ENCODE data around the gene GPD1L. TPM values are rescaled to one million over a fixed set of nuclear protein-coding genes. Genes with fewer than 3 reads are reported as not detected.

GPD1L gene
- total and polyA plus RNA-seq, 2 donors (not counting 1 experiment from before 2014, with no cell fraction given): 4.7 to 9.3 TPM

DNA sequence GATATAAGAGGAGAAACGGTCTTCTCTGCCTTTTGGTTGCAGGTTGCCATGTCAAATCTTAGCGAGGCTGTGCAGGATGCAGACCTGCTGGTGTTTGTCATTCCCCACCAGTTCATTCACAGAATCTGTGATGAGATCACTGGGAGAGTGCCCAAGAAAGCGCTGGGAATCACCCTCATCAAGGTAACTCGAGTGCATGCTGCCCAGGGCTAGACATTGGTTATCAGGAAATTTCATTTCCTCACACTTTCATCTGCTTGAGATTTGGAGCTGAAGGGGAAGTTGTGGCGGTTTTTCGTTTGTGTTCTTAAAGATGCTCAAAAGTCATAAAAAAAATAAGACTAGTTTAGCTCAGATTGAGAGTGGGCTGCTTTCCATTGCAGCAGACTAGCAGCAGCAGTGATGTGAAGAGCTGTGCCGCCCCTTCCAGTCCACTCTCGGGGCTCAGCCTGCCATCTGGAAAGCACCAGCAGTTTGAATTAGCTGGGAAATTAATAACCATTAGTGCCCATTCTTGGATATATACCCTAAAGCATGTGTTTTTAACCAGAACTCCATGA, 32.2 kb downstream of the GPD1L start:
- Histone ChIP-seq H3K36me3 (replicated peaks in 1 of 2; ENCODE audit: control extremely low read depth in 1 of 2, control insufficient read depth in 1 of 2, extremely low read depth in 1 of 2, insufficient read depth in 2 of 2, low read length in 1 of 2) (no peaks in the 10 kb centered on the region), H3K4me1 (ENCODE audit: control insufficient read depth in 2 of 2, insufficient read depth in 2 of 2, low read length in 2 of 2) (peaks cover 12 to 13% of the 10 kb centered on the region in 2 donors), H2AFZ (ENCODE audit: insufficient read depth, low read depth, low read length, poor library complexity, severe bottlenecking) (peak overlapping the region; percentile 46), H4K20me1 (ENCODE audit: control insufficient read depth, insufficient read depth, low read length, poor library complexity, severe bottlenecking) (no peaks in the 10 kb centered on the region), H3K4me2 (replicated peaks; ENCODE audit: low read depth, low read length, poor library complexity, severe bottlenecking) (peak overlapping the region; percentile 48), H3K9me3 (ENCODE audit: control extremely low read depth in 1 of 3, control insufficient read depth in 2 of 3, insufficient read depth in 1 of 3, low read length in 2 of 3) (no peaks in the 10 kb centered on the region), H3K27ac (ENCODE audit: low read length in 2 of 2) (no peak overlapping the region), H3K9ac (ENCODE audit: low read length) (peak overlapping the region; percentile 11), H3K4me3 (ENCODE audit: control extremely low read depth in 1 of 5, extremely low read depth in 1 of 5, insufficient read depth in 1 of 5, low read depth in 2 of 5, low read length in 4 of 5) (no peak overlapping the region), H3K27me3 (replicated peaks in 1 of 4; ENCODE audit: control extremely low read depth in 1 of 4, control insufficient read depth in 3 of 4, insufficient read depth in 4 of 4, low read length in 3 of 4) (no peaks in the 10 kb centered on the region), H3K79me2 (ENCODE audit: control insufficient read depth, insufficient read depth, low read length) (peaks cover 7% of the 10 kb centered on the region)
- TF ChIP-seq EZH2 (IDR thresholded peaks at IDR 0.05; ENCODE audit: borderline replicate concordance, insufficient read depth, low read depth, low read length, poor library complexity, severe bottlenecking): no peak
- TF ChIP-seq, protein P1, sequence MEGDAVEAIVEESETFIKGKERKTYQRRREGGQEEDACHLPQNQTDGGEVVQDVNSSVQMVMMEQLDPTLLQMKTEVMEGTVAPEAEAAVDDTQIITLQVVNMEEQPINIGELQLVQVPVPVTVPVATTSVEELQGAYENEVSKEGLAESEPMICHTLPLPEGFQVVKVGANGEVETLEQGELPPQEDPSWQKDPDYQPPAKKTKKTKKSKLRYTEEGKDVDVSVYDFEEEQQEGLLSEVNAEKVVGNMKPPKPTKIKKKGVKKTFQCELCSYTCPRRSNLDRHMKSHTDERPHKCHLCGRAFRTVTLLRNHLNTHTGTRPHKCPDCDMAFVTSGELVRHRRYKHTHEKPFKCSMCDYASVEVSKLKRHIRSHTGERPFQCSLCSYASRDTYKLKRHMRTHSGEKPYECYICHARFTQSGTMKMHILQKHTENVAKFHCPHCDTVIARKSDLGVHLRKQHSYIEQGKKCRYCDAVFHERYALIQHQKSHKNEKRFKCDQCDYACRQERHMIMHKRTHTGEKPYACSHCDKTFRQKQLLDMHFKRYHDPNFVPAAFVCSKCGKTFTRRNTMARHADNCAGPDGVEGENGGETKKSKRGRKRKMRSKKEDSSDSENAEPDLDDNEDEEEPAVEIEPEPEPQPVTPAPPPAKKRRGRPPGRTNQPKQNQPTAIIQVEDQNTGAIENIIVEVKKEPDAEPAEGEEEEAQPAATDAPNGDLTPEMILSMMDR (IDR thresholded peaks at IDR 0.05): no peak
- CTCF ChIA-PET: interaction anchor here (0.6 to 0.8 kb wide), 2 partner anchors 120 to 229 kb away, joined by 3 to 4 read pairs; no protein-coding TSS in a partner anchor
- POLR2A ChIA-PET: no interaction called here
- 10% methylated on average over 3 of the region's 8 CpGs for WGBS (ENCODE audit: insufficient coverage)
- peak overlapping the region; percentile 34 for H3K4me3 Mint-ChIP-seq
- H3K9me3 Mint-ChIP-seq (ENCODE audit: insufficient read depth): no peaks in the 10 kb centered on the region
- H3K4me1 Mint-ChIP-seq: peaks cover 22% of the 10 kb centered on the region
- no peaks in the 10 kb centered on the region for H3K27me3 Mint-ChIP-seq
- DNase-seq (peak; percentile 30), ATAC-seq (ENCODE audit: low read depth) (peak; percentile 17)
- intact Hi-C loops (cut with micrococcal nuclease): no loop called here
- H3K27ac Mint-ChIP-seq: peak overlapping the region; percentile 46

DNA sequence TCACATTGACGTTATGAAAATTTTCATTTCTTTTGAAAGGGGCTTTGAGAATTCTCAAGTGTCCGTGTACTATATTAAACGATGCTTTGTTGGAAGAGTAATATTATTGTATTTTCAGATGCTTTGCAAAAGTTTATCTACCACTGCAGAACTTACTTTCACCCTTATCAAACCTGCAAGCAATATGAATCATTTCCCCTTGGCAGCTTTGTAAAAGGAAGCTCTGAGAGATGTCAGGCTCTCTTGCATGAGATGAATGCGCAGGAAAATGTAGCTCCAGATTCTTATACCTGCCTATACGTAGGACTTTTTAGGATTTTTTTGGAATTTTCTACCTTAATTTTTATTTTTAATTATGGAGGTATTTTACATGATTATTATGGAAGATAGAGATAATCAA, 34.5 kb downstream of the GPD1L start:
- Histone ChIP-seq H3K9me3 (ENCODE audit: control extremely low read depth in 1 of 3, control insufficient read depth in 2 of 3, insufficient read depth in 1 of 3, low read length in 2 of 3) (no peaks in the 10 kb centered on the region), H3K4me1 (ENCODE audit: control insufficient read depth in 2 of 2, insufficient read depth in 2 of 2, low read length in 2 of 2) (peaks cover 13 to 18% of the 10 kb centered on the region in 2 donors), H3K27ac (ENCODE audit: low read length in 2 of 2) (no peak overlapping the region), H3K36me3 (replicated peaks in 1 of 2; ENCODE audit: control extremely low read depth in 1 of 2, control insufficient read depth in 1 of 2, extremely low read depth in 1 of 2, insufficient read depth in 2 of 2, low read length in 1 of 2) (no peaks in the 10 kb centered on the region), H3K4me3 (ENCODE audit: control extremely low read depth in 1 of 5, extremely low read depth in 1 of 5, insufficient read depth in 1 of 5, low read depth in 2 of 5, low read length in 4 of 5) (no peak overlapping the region), H3K4me2 (replicated peaks; ENCODE audit: low read depth, low read length, poor library complexity, severe bottlenecking) (no peak overlapping the region), H3K79me2 (ENCODE audit: control insufficient read depth, insufficient read depth, low read length) (peaks cover 12% of the 10 kb centered on the region), H3K27me3 (replicated peaks in 1 of 4; ENCODE audit: control extremely low read depth in 1 of 4, control insufficient read depth in 3 of 4, insufficient read depth in 4 of 4, low read length in 3 of 4) (no peaks in the 10 kb centered on the region), H4K20me1 (ENCODE audit: control insufficient read depth, insufficient read depth, low read length, poor library complexity, severe bottlenecking) (no peaks in the 10 kb centered on the region), H2AFZ (ENCODE audit: insufficient read depth, low read depth, low read length, poor library complexity, severe bottlenecking) (no peak overlapping the region), H3K9ac (ENCODE audit: low read length) (no peak overlapping the region)
- CTCF ChIA-PET: no interaction called here
- Mint-ChIP-seq H3K4me3 (no peak overlapping the region), H3K27ac (no peak overlapping the region), H3K9me3 (ENCODE audit: insufficient read depth) (no peaks in the 10 kb centered on the region), H3K27me3 (no peaks in the 10 kb centered on the region), H3K4me1 (peaks cover 32% of the 10 kb centered on the region)
- intact Hi-C loops (cut with micrococcal nuclease): loop anchor here (10.0 kb wide), 1 partner anchor 156 kb away; the partner anchor contains the start of genes OSBPL10 and ZNF860
- no CpG with 5 or more reads among the region's 5 CpGs for WGBS (ENCODE audit: insufficient coverage)
- DNase-seq (no peak), ATAC-seq (ENCODE audit: low read depth) (no peak)
- TF ChIP-seq EZH2 (IDR thresholded peaks at IDR 0.05; ENCODE audit: borderline replicate concordance, insufficient read depth, low read depth, low read length, poor library complexity, severe bottlenecking): no peak
- TF ChIP-seq, protein P1 (IDR thresholded peaks at IDR 0.05): no peak
- POLR2A ChIA-PET: no interaction called here
